ENCODE measurements around the gene CCSER1.

Gene CCSER1

DNA sequence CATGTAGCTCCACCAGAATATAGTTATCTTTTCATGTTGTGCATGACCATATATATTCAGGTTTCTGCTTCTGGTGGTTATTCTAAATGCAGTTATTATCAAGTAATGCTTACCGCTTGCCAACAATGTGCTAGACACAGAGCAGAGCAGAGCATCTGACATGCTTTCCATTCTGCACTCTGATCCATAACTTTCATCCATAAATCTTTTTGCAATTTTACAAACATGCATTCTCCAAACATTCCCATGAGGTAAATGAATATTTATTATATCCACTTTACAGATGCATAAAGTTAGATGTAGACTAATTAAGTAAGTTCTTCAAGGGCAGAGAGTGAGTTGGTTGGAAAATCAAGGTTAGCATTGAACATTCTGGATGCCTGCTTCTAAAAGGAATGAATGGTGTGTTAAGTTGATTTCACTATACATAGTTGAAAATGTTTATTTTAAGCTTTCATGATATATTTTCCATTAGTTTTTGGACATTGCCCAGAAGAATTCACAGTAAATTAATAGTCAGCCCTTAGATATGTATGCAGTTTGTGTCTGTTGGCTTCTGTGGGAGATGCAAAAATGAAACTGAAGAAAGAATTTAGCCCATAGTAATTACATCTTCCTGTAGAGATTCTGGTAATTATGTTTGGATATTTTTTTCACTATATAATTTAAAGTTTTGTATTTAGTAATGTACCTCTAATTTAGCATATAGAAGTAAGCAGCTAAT, 867.8 kb downstream of the CCSER1 start:
- in situ Hi-C loops (cut with MboI; ENCODE audit: low sequenced_read_pairs, unreplicated experiment) = no loop called here
- TF ChIP-seq, protein P1, sequence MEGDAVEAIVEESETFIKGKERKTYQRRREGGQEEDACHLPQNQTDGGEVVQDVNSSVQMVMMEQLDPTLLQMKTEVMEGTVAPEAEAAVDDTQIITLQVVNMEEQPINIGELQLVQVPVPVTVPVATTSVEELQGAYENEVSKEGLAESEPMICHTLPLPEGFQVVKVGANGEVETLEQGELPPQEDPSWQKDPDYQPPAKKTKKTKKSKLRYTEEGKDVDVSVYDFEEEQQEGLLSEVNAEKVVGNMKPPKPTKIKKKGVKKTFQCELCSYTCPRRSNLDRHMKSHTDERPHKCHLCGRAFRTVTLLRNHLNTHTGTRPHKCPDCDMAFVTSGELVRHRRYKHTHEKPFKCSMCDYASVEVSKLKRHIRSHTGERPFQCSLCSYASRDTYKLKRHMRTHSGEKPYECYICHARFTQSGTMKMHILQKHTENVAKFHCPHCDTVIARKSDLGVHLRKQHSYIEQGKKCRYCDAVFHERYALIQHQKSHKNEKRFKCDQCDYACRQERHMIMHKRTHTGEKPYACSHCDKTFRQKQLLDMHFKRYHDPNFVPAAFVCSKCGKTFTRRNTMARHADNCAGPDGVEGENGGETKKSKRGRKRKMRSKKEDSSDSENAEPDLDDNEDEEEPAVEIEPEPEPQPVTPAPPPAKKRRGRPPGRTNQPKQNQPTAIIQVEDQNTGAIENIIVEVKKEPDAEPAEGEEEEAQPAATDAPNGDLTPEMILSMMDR (IDR thresholded peaks at IDR 0.05; ENCODE audit: borderline replicate concordance, control extremely low read depth, extremely low read depth, insufficient read depth, missing control alignments) = no peak
- DNase-seq (ENCODE audit: low spot score) = no peak

DNA sequence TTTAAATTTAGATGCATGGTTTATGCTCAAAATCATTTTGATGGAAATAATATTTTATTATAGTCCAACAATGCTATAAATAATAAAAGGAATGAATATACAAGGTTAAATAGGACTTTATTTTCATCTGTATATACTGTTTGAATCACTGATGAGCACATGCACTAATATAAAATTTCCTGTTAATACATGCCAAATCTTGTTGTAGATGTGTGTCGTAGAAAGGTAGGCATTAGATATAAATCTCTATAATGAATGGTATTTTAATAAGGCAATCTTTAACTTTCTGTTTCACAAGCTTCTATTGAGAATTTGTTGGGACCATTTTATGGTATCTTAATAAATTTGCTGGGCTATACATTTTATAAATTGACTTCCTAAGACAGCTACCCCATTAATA, 868.8 kb downstream of the CCSER1 start:
- TF ChIP-seq, protein P1 (IDR thresholded peaks at IDR 0.05; ENCODE audit: borderline replicate concordance, control extremely low read depth, extremely low read depth, insufficient read depth, missing control alignments) = no peak
- in situ Hi-C loops (cut with MboI; ENCODE audit: low sequenced_read_pairs, unreplicated experiment) = no loop called here
- DNase-seq (ENCODE audit: low spot score) = no peak

DNA sequence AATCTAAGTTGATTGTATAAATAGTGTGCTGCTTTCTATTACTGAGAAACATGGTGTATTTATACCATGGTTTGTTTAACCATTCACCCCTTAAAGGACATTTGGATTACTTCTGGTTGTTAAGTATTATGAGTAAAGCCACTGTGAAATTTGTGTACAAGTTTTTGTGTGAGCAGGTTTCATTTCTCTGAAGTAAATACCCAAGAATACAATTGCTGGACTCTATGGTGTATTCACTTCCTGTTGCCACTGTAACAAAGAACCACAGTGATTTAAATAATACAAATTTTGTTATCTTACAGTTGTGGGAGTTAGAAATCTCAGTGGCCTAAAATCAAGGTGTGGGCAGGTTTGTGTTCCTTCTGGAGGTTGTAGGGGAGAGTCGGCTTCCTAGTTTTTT, 869.6 kb downstream of the CCSER1 start:
- in situ Hi-C loops (cut with MboI; ENCODE audit: low sequenced_read_pairs, unreplicated experiment) = no loop called here
- TF ChIP-seq, protein P1 (IDR thresholded peaks at IDR 0.05; ENCODE audit: borderline replicate concordance, control extremely low read depth, extremely low read depth, insufficient read depth, missing control alignments) = no peak
- no peak for DNase-seq (ENCODE audit: low spot score)

DNA sequence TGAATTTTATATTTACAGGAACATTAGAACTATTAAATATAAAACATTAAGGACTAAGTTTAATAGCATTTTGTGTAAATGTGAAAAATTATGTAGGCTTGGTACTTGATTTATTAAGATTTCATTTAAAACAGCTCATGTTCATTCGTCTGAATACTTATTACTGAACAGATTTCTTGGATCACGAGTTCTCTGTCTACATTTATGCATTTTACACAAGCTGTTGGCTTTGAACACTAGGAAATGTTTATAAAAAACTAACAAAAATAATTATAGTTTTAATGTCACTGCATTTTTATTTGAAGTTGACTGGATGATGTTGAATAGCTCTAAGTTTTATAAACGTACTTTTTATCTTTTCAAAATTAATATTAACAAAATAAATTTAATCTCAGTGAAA, 888.7 kb downstream of the CCSER1 start:
- TF ChIP-seq, protein P1 (IDR thresholded peaks at IDR 0.05; ENCODE audit: borderline replicate concordance, control extremely low read depth, extremely low read depth, insufficient read depth, missing control alignments) = no peak
- no peak for DNase-seq (ENCODE audit: low spot score)
- in situ Hi-C loops (cut with MboI; ENCODE audit: low sequenced_read_pairs, unreplicated experiment) = no loop called here

DNA sequence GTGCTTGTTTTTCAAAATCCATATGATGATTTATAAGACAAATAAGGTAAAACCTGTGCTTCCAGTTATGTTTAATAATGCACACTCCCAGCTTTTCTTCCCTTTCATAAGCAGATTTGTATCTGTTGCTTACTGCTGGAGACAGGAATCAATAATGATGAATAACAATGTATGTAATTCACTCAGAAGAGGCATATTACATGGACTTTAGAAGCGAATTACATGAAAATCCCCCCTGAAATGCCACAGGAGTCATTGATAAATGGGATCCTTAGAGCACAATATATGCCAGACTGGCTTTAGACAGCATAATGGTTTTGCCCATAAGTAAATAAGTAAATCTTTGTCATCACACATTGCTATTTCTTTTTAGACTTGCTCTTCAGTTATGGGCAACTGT, 892.3 kb downstream of the CCSER1 start:
- no peak for DNase-seq (ENCODE audit: low spot score)
- TF ChIP-seq, protein P1 (IDR thresholded peaks at IDR 0.05; ENCODE audit: borderline replicate concordance, control extremely low read depth, extremely low read depth, insufficient read depth, missing control alignments) = no peak
- in situ Hi-C loops (cut with MboI; ENCODE audit: low sequenced_read_pairs, unreplicated experiment) = no loop called here

DNA sequence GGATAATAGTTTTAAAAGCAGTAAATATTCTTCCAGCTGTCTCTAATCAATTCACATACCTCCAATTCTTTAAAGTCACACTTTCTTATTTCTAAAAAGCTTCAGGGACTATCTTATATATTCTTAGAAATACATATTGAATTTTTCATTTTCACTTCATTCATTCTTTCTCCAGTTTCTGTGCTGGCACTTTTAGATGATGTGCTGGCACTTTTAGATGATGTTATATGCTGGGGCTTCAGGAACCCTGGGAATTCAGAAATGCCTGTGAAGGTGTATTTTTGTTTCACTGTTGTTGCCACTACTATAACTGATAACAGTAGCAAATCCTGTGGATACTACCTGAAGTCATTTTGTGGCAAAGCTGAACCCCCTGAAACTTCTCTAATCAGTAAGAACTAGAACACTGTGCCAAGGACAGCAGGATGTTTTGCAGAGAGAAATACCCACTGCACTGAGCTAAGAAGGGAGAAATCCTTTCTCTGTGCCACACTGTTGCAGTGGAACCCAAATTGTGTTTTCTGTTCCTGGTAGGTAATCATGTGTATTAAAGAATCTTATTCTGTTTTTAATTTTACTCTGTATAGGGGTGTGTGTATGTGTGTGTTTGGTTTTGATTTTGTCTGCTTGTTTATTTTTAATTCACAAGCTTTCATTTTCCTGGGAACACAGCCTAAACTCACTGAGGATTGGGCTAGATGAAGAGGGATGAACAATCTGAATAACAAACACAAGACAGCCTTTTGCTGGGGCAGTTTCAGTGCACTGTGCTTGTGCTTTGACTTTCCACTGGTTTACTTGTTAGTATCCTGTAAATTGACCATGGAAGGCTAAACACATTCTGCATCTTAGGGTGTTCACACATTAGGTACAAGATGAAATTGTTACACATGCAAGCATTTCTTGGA, 898.3 kb downstream of the CCSER1 start:
- TF ChIP-seq, protein P1 (IDR thresholded peaks at IDR 0.05; ENCODE audit: borderline replicate concordance, control extremely low read depth, extremely low read depth, insufficient read depth, missing control alignments) = no peak
- DNase-seq (ENCODE audit: low spot score) = no peak
- in situ Hi-C loops (cut with MboI; ENCODE audit: low sequenced_read_pairs, unreplicated experiment) = no loop called here

Measured in GM13976 (cell line).